ENCODE measurements around the gene PRDM16. TPM values are rescaled to one million over a fixed set of nuclear protein-coding genes. Genes with fewer than 3 reads are reported as not detected.

Gene PRDM16
- total RNA-seq, 1 experiment from 2014 or later: 6.1 TPM

GRCh38 chr1:3359351-3359750 is 290.3 kb downstream of the PRDM16 start:
- no peaks in the 10 kb centered on the region for H3K9me2 ChIP-seq (ENCODE audit: insufficient read depth)
- H3K79me2 ChIP-seq (ENCODE audit: insufficient read depth, low read length): no peaks in the 10 kb centered on the region
- no peaks in the 10 kb centered on the region for H3K9me3 ChIP-seq (ENCODE audit: control insufficient read depth in 1 of 2, insufficient read depth in 1 of 2, low read depth in 1 of 2, low read length in 2 of 2)
- no peaks in the 10 kb centered on the region for H3K36me3 ChIP-seq (ENCODE audit: control insufficient read depth in 1 of 2, insufficient read depth in 2 of 2, low read length in 2 of 2)
- no peak overlapping the region for H3K4me2 ChIP-seq (ENCODE audit: low read length)
- BruUV-seq (replicated peaks): no TSS peak
- H3K4me3 ChIP-seq (replicated peaks in 1 of 2; ENCODE audit: low read depth in 1 of 2, low read length in 2 of 2): no peak overlapping the region
- H3K27ac ChIP-seq (ENCODE audit: low read depth, low read length): no peak overlapping the region
- ChIA-PET CTCF (no interaction called here), RAD21 (ENCODE audit: low non-redundant PET in 1 of 2, low total read pairs in 2 of 2, uncharacterized antibody in 2 of 2, unreplicated experiment in 2 of 2) (no interaction called here), POLR2A (no interaction called here)
- DNase-seq (ENCODE audit: low read depth, low spot score) (no peak), ATAC-seq (no peak)
- no peaks in the 10 kb centered on the region for H3K4me1 ChIP-seq (ENCODE audit: control insufficient read depth in 1 of 2, insufficient read depth in 2 of 2, low read length in 2 of 2)
- H4K20me1 ChIP-seq (ENCODE audit: insufficient read depth): no peaks in the 10 kb centered on the region
- no peaks in the 10 kb centered on the region for H3K27me3 ChIP-seq (ENCODE audit: insufficient read depth, low read length)
- no peak overlapping the region for H3K9ac ChIP-seq (ENCODE audit: low read length)
- TF ChIP-seq ELF1 (IDR thresholded peaks at IDR 0.05; ENCODE audit: borderline replicate concordance, low read depth): no peak
- no peak for TF ChIP-seq SP1 (IDR thresholded peaks at IDR 0.05; ENCODE audit: low read depth)
- no peak for TF ChIP-seq CTCF (IDR thresholded peaks at IDR 0.05 in 2 of 3, conservative IDR thresholded peaks at IDR 0.05 in 1 of 3; ENCODE audit: borderline replicate concordance in 1 of 3, insufficient read depth in 1 of 3, low read depth in 2 of 3, low read length in 2 of 3)
- no peak for TF ChIP-seq POLR2A (IDR thresholded peaks at IDR 0.05; ENCODE audit: borderline replicate concordance, extremely low read depth, insufficient read depth, insufficient read length)
- no peak for TF ChIP-seq ATF3 (IDR thresholded peaks at IDR 0.05)
- intact Hi-C loops (cut with micrococcal nuclease): no loop called here
- no peak overlapping the region for H2AFZ ChIP-seq (ENCODE audit: low read depth, low read length, poor library complexity, severe bottlenecking)

DNA sequence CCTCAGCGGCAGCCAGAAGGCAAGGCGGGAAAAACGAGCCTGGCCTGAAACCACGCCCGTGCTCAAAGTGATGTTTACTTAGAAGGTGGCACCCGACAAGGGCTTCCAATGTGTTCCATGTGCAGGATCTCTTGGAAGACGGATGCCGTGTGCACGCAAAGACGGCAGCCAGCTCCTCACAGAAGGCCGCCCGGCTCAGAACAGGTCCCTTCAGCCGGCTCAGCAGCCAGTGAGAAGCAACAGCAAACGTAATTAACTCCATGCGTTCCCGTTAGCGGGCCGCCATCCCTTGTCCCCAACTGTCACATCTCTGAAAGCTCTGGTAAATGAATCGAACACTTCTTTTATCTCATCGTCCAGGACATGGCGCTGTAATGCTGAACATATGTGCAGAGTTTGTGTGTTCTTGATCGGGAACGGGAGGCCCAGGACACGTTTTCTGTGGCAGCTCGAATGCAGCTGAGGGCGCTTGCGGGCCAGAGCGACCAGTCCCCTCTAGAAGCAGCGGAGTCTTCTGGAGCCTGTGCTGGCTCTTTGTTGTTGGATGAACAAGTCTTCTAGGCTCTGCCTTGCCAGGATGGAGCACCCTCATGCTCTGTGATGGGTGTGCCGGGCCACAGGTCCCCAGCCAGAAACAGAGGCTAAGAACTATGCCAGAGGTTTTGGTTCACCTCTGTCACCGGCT is 290.9 kb downstream of the PRDM16 start:
- no peak overlapping the region for H3K4me3 ChIP-seq (replicated peaks in 1 of 2; ENCODE audit: low read depth in 1 of 2, low read length in 2 of 2)
- no peak overlapping the region for H3K27ac ChIP-seq (ENCODE audit: low read depth, low read length)
- H3K4me2 ChIP-seq (ENCODE audit: low read length): no peak overlapping the region
- no peak overlapping the region for H3K9ac ChIP-seq (ENCODE audit: low read length)
- H3K27me3 ChIP-seq (ENCODE audit: insufficient read depth, low read length): no peaks in the 10 kb centered on the region
- no peak for DNase-seq (ENCODE audit: low read depth, low spot score)
- CTCF ChIA-PET: no interaction called here
- no TSS peak for BruUV-seq (replicated peaks)
- H2AFZ ChIP-seq (ENCODE audit: low read depth, low read length, poor library complexity, severe bottlenecking): no peak overlapping the region
- H3K36me3 ChIP-seq (ENCODE audit: control insufficient read depth in 1 of 2, insufficient read depth in 2 of 2, low read length in 2 of 2): no peaks in the 10 kb centered on the region
- H3K9me3 ChIP-seq (ENCODE audit: control insufficient read depth in 1 of 2, insufficient read depth in 1 of 2, low read depth in 1 of 2, low read length in 2 of 2): no peaks in the 10 kb centered on the region
- H3K9me2 ChIP-seq (ENCODE audit: insufficient read depth): no peaks in the 10 kb centered on the region
- H3K79me2 ChIP-seq (ENCODE audit: insufficient read depth, low read length): no peaks in the 10 kb centered on the region
- ATAC-seq: no peak
- H4K20me1 ChIP-seq (ENCODE audit: insufficient read depth): no peaks in the 10 kb centered on the region
- RAD21 ChIA-PET (ENCODE audit: low non-redundant PET in 1 of 2, low total read pairs in 2 of 2, uncharacterized antibody in 2 of 2, unreplicated experiment in 2 of 2): no interaction called here
- H3K4me1 ChIP-seq (ENCODE audit: control insufficient read depth in 1 of 2, insufficient read depth in 2 of 2, low read length in 2 of 2): no peaks in the 10 kb centered on the region
- intact Hi-C loops (cut with micrococcal nuclease): no loop called here
- POLR2A ChIA-PET: no interaction called here
- TF ChIP-seq RAD21 (IDR thresholded peaks at IDR 0.05; ENCODE audit: low read depth): no peak
- TF ChIP-seq ZBTB33 (IDR thresholded peaks at IDR 0.05; ENCODE audit: extremely low read depth, insufficient replicate concordance, low read length): no peak
- TF ChIP-seq ELF1 (IDR thresholded peaks at IDR 0.05; ENCODE audit: borderline replicate concordance, low read depth): no peak
- TF ChIP-seq MAX (IDR thresholded peaks at IDR 0.05): no peak
- TF ChIP-seq ATF3 (IDR thresholded peaks at IDR 0.05): no peak
- no peak for TF ChIP-seq TCF7L2 (IDR thresholded peaks at IDR 0.05; ENCODE audit: borderline replicate concordance, extremely low read depth, insufficient read depth, insufficient read length)
- no peak for TF ChIP-seq JUND (IDR thresholded peaks at IDR 0.05)
- TF ChIP-seq SP1 (IDR thresholded peaks at IDR 0.05; ENCODE audit: low read depth): no peak
- no peak for TF ChIP-seq EGR1 (IDR thresholded peaks at IDR 0.05; ENCODE audit: low read depth)
- TF ChIP-seq EZH2phosphoT487 (IDR thresholded peaks at IDR 0.05; ENCODE audit: borderline replicate concordance): no peak
- TF ChIP-seq FOSL1 (IDR thresholded peaks at IDR 0.05; ENCODE audit: low read depth): no peak
- no peak for TF ChIP-seq SIN3A (IDR thresholded peaks at IDR 0.05; ENCODE audit: low read depth)
- no peak for TF ChIP-seq EZH2 (IDR thresholded peaks at IDR 0.05)
- TF ChIP-seq YY1 (IDR thresholded peaks at IDR 0.05; ENCODE audit: extremely low read depth, insufficient replicate concordance, low read depth, low read length): no peak
